ENCODE data around the gene ERP27.

Gene ERP27

DNA sequence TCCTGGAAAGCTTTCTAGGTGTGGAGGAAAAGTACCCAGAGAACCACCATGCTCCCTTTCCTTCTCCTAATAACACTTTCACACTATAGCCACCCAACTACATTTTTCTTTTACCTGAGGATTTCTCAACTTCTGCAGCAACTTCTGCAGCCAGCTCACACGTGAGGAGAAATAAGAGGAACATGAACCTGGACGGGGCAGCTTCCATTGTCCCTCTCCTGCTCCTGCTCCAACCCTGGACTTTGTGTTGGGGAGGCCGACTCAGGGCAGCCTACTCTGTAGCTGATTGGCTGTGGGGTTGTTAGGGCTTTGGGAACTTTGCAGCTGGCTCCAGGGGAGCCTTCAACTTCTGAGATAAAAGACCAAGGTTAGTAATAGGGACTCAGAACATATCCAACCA is at the start of gene ERP27:
Gene ERP27, minus strand, starts transcription at position 237 of the 400 bp plus-strand sequence. Its CDS starts 29 bp downstream, at position 208.
- TF ChIP-seq ZFX (IDR thresholded peaks at IDR 0.05) (no peak), CTCF (conservative IDR thresholded peaks at IDR 0.05) (no peak)
- no peak within 1 kb of the TSS for H3K27ac ChIP-seq

- TF ChIP-seq ZFX (IDR thresholded peaks at IDR 0.05), result no peak
- no peak for TF ChIP-seq CTCF (conservative IDR thresholded peaks at IDR 0.05)
- H3K27ac ChIP-seq, result no peak overlapping the region
These were observed 49.7 kb upstream of the ERP27 start for GRCh38 chr12:14988035-14988434.

GRCh38 chr12:14986449-14986848 is 48.1 kb upstream of the ERP27 start:
- no peak overlapping the region for H3K27ac ChIP-seq
- TF ChIP-seq CTCF (conservative IDR thresholded peaks at IDR 0.05), result no peak
- TF ChIP-seq ZFX (IDR thresholded peaks at IDR 0.05), result no peak

DNA sequence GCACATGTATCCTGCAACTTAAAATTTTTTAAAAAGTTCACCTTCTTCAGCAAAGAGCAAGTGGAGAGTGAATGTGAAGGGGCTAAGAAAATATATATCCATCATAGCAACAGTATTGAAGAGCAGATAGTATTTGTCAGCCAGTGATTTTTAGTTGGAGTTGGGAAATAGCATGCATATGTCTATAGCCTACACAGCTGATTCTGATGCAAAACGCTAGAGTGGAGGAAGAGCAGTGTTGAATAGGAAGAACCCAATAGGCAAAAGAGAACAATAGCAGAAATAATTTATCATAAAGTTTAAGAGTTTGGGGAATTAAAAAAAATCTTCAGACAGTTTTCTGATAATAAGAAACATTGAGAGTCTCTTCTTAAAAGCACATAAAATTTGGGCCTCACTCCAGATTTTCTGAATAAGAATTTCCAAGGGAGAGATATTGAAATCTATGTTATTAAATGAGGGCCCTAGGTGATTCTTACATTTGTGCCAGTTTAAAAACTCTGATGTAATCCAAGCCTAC is 46.5 kb upstream of the ERP27 start:
- TF ChIP-seq ZFX (IDR thresholded peaks at IDR 0.05), result no peak
- TF ChIP-seq CTCF (conservative IDR thresholded peaks at IDR 0.05), result no peak
- H3K27ac ChIP-seq, result no peak overlapping the region

DNA sequence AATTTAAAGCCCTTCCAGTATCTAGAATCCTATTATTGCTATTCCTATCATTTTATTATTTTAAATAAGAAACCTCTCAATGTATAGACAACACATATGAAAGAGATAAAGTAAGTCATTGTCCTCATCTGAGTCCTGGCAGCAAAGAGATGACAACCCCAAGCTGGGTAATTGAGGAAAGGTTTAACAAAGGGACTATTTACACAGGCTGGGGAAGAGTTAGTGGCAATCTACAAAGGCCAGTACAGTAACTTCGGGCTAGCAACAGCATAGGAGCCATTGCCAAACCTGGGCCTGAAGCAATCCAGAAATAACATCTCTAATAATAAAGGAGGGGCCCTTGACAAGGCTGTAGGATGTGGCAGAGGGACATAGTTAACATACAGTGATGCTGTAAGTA is 45.7 kb upstream of the ERP27 start:
- no peak overlapping the region for H3K27ac ChIP-seq
- no peak for TF ChIP-seq CTCF (conservative IDR thresholded peaks at IDR 0.05)
- TF ChIP-seq ZFX (IDR thresholded peaks at IDR 0.05), result no peak

DNA sequence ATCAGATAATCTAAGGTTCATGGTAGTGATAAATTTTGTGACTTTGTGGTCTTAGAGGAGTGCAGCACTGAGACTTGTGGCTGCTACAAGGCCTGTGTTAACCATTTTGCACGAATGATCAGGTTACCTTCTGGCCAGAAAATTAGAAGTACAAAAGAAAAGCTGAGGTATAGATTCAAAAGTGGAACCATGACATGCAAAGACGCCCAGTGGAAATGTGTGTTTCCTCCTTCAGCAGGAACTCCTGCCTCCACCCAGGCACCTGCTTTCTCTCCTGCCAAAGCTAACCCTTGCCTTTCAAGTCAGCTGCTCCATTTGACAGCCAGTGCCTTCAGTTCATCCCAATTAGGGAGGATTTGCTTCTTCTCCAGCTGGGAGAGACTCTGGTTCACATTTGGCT is 44.7 kb upstream of the ERP27 start:
- H3K27ac ChIP-seq, result no peak overlapping the region

DNA sequence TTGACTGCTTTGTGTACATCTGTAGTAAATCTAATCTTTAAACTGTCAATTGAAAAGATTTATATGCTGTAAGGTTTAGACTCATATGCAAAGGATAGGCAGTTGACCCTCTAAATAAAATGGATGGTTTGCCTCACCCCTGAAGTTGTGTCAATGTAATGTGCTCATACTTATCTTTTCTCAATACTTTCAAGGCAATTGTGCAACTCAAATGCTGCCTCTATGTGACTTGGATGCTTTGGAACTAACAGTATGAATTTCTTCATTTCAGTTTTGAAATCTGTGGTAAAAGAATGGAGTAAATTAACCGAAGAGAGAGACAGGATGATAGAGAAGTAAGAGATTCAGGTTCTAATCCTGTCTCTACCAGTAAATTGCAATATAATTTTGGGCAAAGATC is 44.2 kb upstream of the ERP27 start:
- H3K27ac ChIP-seq, result no peak overlapping the region
- no peak for TF ChIP-seq ZFX (IDR thresholded peaks at IDR 0.05)
- TF ChIP-seq CTCF (conservative IDR thresholded peaks at IDR 0.05), result no peak

More for the DNA sequence above, 44.7 kb upstream of the ERP27 start:
- TF ChIP-seq ZFX (IDR thresholded peaks at IDR 0.05) (no peak), CTCF (conservative IDR thresholded peaks at IDR 0.05) (no peak)
